Ascending aorta (tissue), 2 donors: Measurements from ENCODE around the gene FIBP. TPM values are rescaled to one million over a fixed set of nuclear protein-coding genes. Genes with fewer than 3 reads are reported as not detected.
A peak's percentile ranks its signal among the peaks of the same experiment; 100 is the strongest.

Source experiments
- DNase-seq, 2 donors: peaks; one replicate each; pipeline ENCODE4 v3.0.0-alpha.2; 2019; ENCODE audit warnings: low spot score in 2 of 2
- H3K27ac ChIP-seq, 2 donors: fragments of 200-600 bp; sonication (generic); one replicate each; pipeline ENCODE4 v1.5.1; 2016 to 2017; ENCODE audit warnings: mild to moderate bottlenecking in 1 of 2
- H3K27me3 ChIP-seq: fragments of 200-600 bp; sonication (generic); one replicate; pipeline ENCODE4 v1.5.1; 2017
- H3K36me3 ChIP-seq, 2 donors: fragments of 200-600 bp; sonication (generic); one replicate each; pipeline ENCODE4 v1.5.1; 2016
- H3K4me1 ChIP-seq, 2 donors: fragments of 200-600 bp; sonication (generic); one replicate each; pipeline ENCODE4 v1.5.1; 2016 to 2017; ENCODE audit warnings: mild to moderate bottlenecking in 1 of 2
- H3K4me3 ChIP-seq, 2 donors: fragments of 200-600 bp; sonication (generic); one replicate each; pipeline ENCODE4 v1.5.1; 2016 to 2017; ENCODE audit warnings: mild to moderate bottlenecking in 1 of 2
- H3K9me3 ChIP-seq, 2 donors: fragments of 200-600 bp; sonication (generic); one replicate each; pipeline ENCODE4 v1.5.1; 2016
- intact Hi-C: fragments of 100-400 bp; cut with DNase I; formaldehyde crosslinking; loops from one replicate; pipeline ENCODE4 v1.15.1; 2023
- total RNA-seq: library from RNA; depleted of rRNA; stranded (reverse); fragments of >200 nt; gene quantifications from one replicate; pipeline ENCODE4 v1.1.0, GENCODE V29; 2016
- TF ChIP-seq, protein P1 (sequence below), 3 experiments: fragments of 200-600 bp in 2 of 3; fragments of 450-650 bp in 1 of 3; sonication (generic) in 2 of 3; IDR thresholded peaks; one replicate each; pipeline ENCODE4 v1.5.1; 2016 to 2019; ENCODE audit warnings: antibody characterized with exemption in 3 of 3, mild to moderate bottlenecking in 1 of 3, moderate library complexity in 1 of 3

FIBP gene
- total RNA-seq, 1 donor from 2014 or later = 57.2 TPM

DNA sequence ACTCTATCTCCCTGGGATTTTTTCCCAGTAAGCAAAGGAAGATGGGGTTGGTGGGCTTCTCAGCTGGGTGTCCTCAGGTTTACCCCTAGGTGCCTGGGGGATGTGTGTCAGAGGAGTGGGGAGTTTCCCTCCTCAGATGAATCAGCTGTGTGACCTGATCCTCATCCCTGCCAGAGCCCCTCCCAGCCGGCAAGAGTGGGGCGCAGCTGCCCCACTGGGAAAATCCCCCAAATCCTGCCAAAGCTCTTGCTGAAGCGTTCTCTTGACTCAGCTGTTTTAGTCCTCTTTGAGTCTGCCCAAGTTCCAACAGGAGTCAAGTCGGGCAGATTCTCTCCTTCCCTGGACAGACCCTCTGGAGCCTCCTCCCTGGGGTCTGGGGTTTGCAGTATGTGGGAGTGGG lies 24.6 kb upstream of the FIBP start:
- intact Hi-C loops = no loop called here
- DNase-seq = no peak
- Histone ChIP-seq H3K4me3 (no peak overlapping the region), H3K27ac (peak overlapping the region; percentile 5 to 64), H3K4me1 (peaks cover 29 to 52% of the 10 kb centered on the region in 2 donors), H3K27me3 (no peaks in the 10 kb centered on the region), H3K36me3 (no peaks in the 10 kb centered on the region), H3K9me3 (no peaks in the 10 kb centered on the region)
- TF ChIP-seq, protein P1, sequence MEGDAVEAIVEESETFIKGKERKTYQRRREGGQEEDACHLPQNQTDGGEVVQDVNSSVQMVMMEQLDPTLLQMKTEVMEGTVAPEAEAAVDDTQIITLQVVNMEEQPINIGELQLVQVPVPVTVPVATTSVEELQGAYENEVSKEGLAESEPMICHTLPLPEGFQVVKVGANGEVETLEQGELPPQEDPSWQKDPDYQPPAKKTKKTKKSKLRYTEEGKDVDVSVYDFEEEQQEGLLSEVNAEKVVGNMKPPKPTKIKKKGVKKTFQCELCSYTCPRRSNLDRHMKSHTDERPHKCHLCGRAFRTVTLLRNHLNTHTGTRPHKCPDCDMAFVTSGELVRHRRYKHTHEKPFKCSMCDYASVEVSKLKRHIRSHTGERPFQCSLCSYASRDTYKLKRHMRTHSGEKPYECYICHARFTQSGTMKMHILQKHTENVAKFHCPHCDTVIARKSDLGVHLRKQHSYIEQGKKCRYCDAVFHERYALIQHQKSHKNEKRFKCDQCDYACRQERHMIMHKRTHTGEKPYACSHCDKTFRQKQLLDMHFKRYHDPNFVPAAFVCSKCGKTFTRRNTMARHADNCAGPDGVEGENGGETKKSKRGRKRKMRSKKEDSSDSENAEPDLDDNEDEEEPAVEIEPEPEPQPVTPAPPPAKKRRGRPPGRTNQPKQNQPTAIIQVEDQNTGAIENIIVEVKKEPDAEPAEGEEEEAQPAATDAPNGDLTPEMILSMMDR (IDR thresholded peaks at IDR 0.05) = no peak

DNA sequence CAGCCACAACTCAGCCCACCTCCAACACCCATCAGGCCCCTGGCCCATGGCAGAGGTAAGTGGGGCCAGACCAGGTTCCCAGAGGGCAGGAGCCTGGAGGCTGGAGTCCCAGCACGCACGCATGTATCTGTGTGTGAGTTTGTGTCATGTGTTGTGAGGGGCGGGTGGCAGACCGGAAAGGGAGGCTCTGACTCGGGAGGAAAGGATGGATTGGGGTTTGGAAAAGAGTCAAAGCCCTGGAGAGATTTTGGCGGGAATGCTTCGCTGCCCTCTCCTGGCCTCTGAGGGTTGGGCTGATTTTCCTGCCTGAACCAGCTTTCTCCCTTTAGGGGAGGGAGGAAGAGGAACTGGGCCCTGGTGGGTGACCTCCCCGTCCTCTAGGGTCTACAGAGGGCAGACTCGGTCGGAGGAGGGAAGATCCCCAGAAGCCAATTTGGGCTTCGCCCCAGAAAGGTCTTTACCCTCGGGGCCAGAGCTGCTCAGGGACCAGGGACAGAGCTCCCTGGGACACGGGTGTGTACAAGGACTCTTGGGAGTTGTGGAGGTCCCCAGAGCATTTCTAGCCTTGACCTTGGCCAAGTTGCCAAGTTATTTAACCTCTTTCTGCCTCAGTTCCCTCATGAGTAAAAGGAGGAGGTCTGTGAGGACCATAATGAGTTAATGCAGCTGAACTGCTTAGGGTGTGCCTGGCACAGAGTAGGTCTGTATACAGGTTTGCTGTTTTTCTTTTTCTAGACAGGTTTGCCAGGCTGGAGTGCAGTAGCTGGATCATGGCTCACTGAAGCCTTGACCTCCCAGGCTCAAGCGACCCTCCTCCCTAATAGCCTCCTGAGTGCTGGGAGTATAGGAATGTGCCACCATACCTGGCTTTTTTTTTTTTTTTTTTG lies 23.7 kb upstream of the FIBP start:
- peaks cover 21 to 42% of the 10 kb centered on the region in 2 donors for H3K4me1 ChIP-seq
- DNase-seq = peak in 1 of 2 donors; percentile 90
- H3K36me3 ChIP-seq = no peaks in the 10 kb centered on the region
- TF ChIP-seq, protein P1 (IDR thresholded peaks at IDR 0.05) = peak; percentile 43 to 53 (median 47)
- intact Hi-C loops = loop anchor here (1.0 kb wide), 1 partner anchor 12 kb away; the partner anchor contains the start of gene FOSL1
- H3K9me3 ChIP-seq = no peaks in the 10 kb centered on the region
- peak overlapping the region; percentile 35 to 72 for H3K27ac ChIP-seq
- H3K27me3 ChIP-seq = no peaks in the 10 kb centered on the region
- no peak overlapping the region for H3K4me3 ChIP-seq

DNA sequence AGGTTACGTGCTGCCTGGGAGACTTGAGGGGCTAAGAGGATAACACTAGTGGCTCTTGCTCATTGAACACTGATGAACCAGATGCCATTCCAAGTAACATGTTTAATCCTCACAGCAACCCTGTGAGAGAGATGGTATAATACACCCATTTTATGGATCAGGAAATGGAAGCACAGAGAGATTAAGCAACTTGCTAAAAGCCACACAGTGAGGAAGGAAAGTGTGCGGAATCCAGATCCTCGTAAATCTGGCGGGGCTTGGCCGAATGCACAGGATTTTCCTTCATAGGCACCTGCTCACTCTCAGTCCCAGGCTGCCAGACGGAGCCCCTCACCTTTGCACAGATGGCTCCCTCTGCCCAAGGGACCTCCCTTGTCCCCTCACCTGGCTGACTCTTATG lies 19.6 kb upstream of the FIBP start:
- TF ChIP-seq, protein P1 (IDR thresholded peaks at IDR 0.05) = no peak
- no peaks in the 10 kb centered on the region for H3K36me3 ChIP-seq
- H3K27ac ChIP-seq = no peak overlapping the region
- intact Hi-C loops = no loop called here
- no peak for DNase-seq
- no peak overlapping the region for H3K4me3 ChIP-seq
- H3K9me3 ChIP-seq = no peaks in the 10 kb centered on the region
- peaks cover 4 to 18% of the 10 kb centered on the region in 2 donors for H3K4me1 ChIP-seq
- no peaks in the 10 kb centered on the region for H3K27me3 ChIP-seq

DNA sequence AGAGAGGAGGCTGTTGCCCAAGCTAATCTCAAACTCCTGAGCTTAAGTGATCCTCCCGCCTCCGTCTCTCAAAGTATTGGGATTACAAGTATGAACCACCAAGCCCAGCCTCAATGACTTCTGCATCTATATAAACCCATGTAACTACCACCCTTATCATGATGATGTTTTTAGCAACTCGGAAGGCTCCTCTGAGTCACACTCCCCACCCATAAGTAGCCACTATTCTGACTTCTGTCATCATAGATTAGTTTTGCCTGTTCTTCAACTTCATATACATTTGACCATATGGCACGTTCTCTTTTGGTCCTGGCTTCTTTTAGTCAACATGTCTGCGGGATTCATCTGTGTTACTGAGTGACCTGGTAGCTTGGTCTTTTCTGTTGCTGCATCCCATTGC lies 18.3 kb upstream of the FIBP start:
- no peak overlapping the region for H3K27ac ChIP-seq

DNA sequence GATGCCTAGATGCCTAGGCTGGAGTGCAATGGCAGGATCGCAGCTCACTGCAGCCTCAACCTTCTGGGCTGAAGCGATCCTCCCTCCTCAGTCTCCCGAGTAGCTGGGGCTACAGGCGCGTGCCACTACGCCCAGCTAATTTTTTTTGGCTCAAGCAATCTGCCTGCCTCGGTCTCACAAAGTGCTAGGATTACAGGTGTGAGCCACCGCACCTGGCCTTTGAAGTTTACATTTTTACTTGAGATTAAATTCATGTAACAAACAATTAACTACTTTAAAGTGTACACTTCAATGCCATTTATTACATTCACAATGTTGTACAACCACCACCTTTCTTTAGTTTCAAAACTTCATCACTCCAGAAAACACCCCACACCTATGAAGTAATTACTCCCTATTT lies 15.4 kb upstream of the FIBP start:
- Histone ChIP-seq H3K9me3 (no peaks in the 10 kb centered on the region), H3K36me3 (no peaks in the 10 kb centered on the region), H3K4me1 (peaks cover 7 to 13% of the 10 kb centered on the region in 2 donors), H3K27ac (no peak overlapping the region), H3K27me3 (no peaks in the 10 kb centered on the region), H3K4me3 (no peak overlapping the region)
- intact Hi-C loops = no loop called here
- TF ChIP-seq, protein P1 (IDR thresholded peaks at IDR 0.05) = no peak
- no peak for DNase-seq

More for the DNA sequence above, 18.3 kb upstream of the FIBP start:
- no peaks in the 10 kb centered on the region for H3K9me3 ChIP-seq
- H3K27me3 ChIP-seq = no peaks in the 10 kb centered on the region
- intact Hi-C loops = no loop called here
- H3K4me3 ChIP-seq = no peak overlapping the region
- no peak for DNase-seq
- no peaks in the 10 kb centered on the region for H3K36me3 ChIP-seq
- H3K4me1 ChIP-seq = peaks cover 0 to 6% of the 10 kb centered on the region in 2 donors
- TF ChIP-seq, protein P1 (IDR thresholded peaks at IDR 0.05) = no peak
